Mesendoderm (in vitro differentiated cells): ENCODE results near the gene ABCA4.

Source experiments
- DNase-seq: peaks from one replicate; pipeline ENCODE4 v3.0.0; 2013
- H2AK5ac ChIP-seq: 2 replicates; pipeline ENCODE4 v1.6.1; 2013; ENCODE audit warnings: low read length, inconsistent platforms
- H2BK120ac ChIP-seq: 2 replicates; pipeline ENCODE4 v1.6.1; 2013; ENCODE audit warnings: low read depth, mild to moderate bottlenecking, low read length, moderate library complexity, mixed read lengths
- H2BK15ac ChIP-seq: replicated peaks from 2 replicates; pipeline ENCODE4 v1.6.1; 2013; ENCODE audit warnings: low read depth, mild to moderate bottlenecking, moderate library complexity
- H2BK5ac ChIP-seq: 2 replicates; pipeline ENCODE4 v1.6.1; 2013; ENCODE audit warnings: low read length, inconsistent platforms
- H3K18ac ChIP-seq: 2 replicates; pipeline ENCODE4 v1.6.1; 2013; ENCODE audit warnings: mild to moderate bottlenecking, low read length, mixed read lengths
- H3K23ac ChIP-seq: one replicate; pipeline ENCODE4 v1.6.1; 2013; ENCODE audit warnings: low read length
- H3K27ac ChIP-seq: 2 replicates; pipeline ENCODE4 v1.5.1; 2013; ENCODE audit warnings: low read depth, mild to moderate bottlenecking, inconsistent platforms, low read length, moderate library complexity
- H3K27me3 ChIP-seq: 2 replicates; pipeline ENCODE4 v1.6.1; 2013; ENCODE audit warnings: low read length, control low read depth, mild to moderate bottlenecking, inconsistent platforms; ENCODE audit not compliant: insufficient read depth, poor library complexity
- H3K36me3 ChIP-seq: 2 replicates; pipeline ENCODE4 v1.6.1; 2013; ENCODE audit warnings: low read length, inconsistent platforms; ENCODE audit not compliant: control insufficient read depth, insufficient read depth
- H3K4ac ChIP-seq: one replicate; pipeline ENCODE4 v1.6.1; 2013; ENCODE audit warnings: low read depth, mild to moderate bottlenecking, low read length, moderate library complexity
- H3K4me1 ChIP-seq: 2 replicates; pipeline ENCODE4 v1.6.1; 2013; ENCODE audit warnings: low read depth, low read length, inconsistent platforms; ENCODE audit not compliant: control insufficient read depth
- H3K4me2 ChIP-seq: 2 replicates; pipeline ENCODE4 v1.6.1; 2013; ENCODE audit warnings: low read length
- H3K4me3 ChIP-seq: 2 replicates; pipeline ENCODE4 v1.5.1; 2013; ENCODE audit warnings: mild to moderate bottlenecking, low read length
- H3K56ac ChIP-seq: one replicate; pipeline ENCODE4 v1.6.1; 2013; ENCODE audit warnings: low read length
- H3K79me1 ChIP-seq: 2 replicates; pipeline ENCODE4 v1.6.1; 2013; ENCODE audit warnings: low read length, inconsistent platforms
- H3K79me2 ChIP-seq: 2 replicates; pipeline ENCODE4 v1.6.1; 2013; ENCODE audit warnings: mild to moderate bottlenecking, low read length; ENCODE audit not compliant: control insufficient read depth, insufficient read depth
- H3K9ac ChIP-seq: 2 replicates; pipeline ENCODE4 v1.6.1; 2013; ENCODE audit warnings: low read length, inconsistent platforms
- H4K5ac ChIP-seq: one replicate; pipeline ENCODE4 v1.6.1; 2013; ENCODE audit warnings: low read length
- H4K8ac ChIP-seq: one replicate; pipeline ENCODE4 v1.6.1; 2013; ENCODE audit warnings: low read depth, mild to moderate bottlenecking, control low read depth, low read length, moderate library complexity
- whole genome bisulfite sequencing: extraction: QIAGEN DNeasy Blood & Tissue Kit; methylation state at CpG from one replicate; pipeline ENCODE4 v1.1.7; 2013; ENCODE audit warnings: low lambda C conversion rate, missing lambda C conversion rate; ENCODE audit not compliant: insufficient coverage; ENCODE audit errors: extremely low coverage; 5-methylcytosine and 5-hydroxymethylcytosine counted together

Gene ABCA4

DNA sequence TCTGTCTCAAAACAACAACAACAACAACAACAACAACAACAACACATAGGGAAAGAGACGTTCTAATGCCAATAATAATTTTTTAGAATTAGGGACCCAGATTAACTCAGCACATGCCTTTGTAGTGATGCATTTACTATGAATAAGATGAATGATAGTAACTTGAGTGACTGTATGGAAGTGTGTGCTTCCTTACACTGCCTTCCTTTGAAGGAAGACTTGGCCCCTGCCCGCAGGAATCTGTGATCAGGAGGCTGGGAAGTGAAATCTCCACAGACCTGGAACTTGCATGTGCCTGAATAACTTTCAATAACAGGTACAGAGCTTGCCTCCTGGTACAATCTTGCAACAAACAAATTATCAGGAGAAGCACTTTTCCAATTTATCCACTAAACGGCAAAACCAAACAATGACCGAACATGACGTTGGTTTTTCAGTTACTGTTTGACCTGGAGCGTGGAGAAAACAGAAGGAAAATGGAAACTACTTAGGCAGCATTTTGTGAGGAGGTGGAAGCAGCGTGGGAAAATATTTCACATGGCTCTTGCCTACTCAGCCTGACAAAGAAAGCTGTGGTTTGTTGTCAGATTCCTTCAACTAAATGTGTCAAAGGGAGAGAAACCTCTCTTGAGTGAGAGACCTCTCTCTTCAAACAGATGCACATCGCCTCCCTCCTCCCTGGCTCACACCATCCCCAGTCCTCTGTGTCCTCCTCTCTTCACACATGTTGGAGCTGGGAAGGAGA, 10.1 kb upstream of the ABCA4 start:
- no peak overlapping the region for H3K9ac ChIP-seq
- H3K18ac ChIP-seq: no peak overlapping the region
- H2BK5ac ChIP-seq: no peak overlapping the region
- no peaks in the 10 kb centered on the region for H3K27me3 ChIP-seq
- H4K8ac ChIP-seq: no peak overlapping the region
- H3K56ac ChIP-seq: no peak overlapping the region
- DNase-seq: no peak
- no peak overlapping the region for H3K4ac ChIP-seq
- H3K4me3 ChIP-seq: no peak overlapping the region
- no peak overlapping the region for H2BK15ac ChIP-seq
- H3K36me3 ChIP-seq: no peaks in the 10 kb centered on the region
- no peak overlapping the region for H2AK5ac ChIP-seq
- H3K4me1 ChIP-seq: no peaks in the 10 kb centered on the region
- no peaks in the 10 kb centered on the region for H3K79me2 ChIP-seq
- no peak overlapping the region for H3K23ac ChIP-seq
- H3K4me2 ChIP-seq: no peak overlapping the region
- H2BK120ac ChIP-seq: no peak overlapping the region
- no peak overlapping the region for H3K27ac ChIP-seq
- no CpG with 5 or more reads among the region's 8 CpGs for WGBS
- H4K5ac ChIP-seq: no peak overlapping the region
- H3K79me1 ChIP-seq: no peaks in the 10 kb centered on the region

DNA sequence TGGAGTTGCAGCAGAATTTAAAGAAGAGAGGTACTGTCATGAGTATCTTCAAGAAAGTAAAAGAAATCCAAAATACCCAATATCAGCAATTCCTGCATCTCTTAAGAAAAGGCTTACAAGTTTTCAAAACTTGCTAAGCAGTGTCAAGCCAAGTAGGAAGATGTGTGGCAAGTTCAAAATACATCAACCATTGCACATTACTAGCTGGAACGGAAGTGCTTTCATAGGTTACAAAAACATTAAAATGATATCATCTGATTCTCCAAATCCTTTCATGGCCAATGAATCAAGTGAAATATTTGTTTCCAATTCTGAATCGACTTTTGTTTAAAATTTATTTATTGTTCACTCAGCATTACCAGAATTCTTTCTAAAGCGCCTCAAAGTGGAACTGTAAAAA, 5.7 kb upstream of the ABCA4 start:
- Histone ChIP-seq H3K23ac (no peak overlapping the region), H3K27me3 (no peaks in the 10 kb centered on the region), H4K8ac (no peak overlapping the region), H2BK5ac (no peak overlapping the region), H2BK120ac (no peak overlapping the region), H3K79me1 (no peaks in the 10 kb centered on the region), H2AK5ac (no peak overlapping the region), H3K18ac (no peak overlapping the region), H4K5ac (no peak overlapping the region), H3K4me1 (no peaks in the 10 kb centered on the region), H3K4me3 (no peak overlapping the region), H2BK15ac (no peak overlapping the region), H3K4me2 (no peak overlapping the region), H3K79me2 (no peaks in the 10 kb centered on the region), H3K56ac (no peak overlapping the region), H3K27ac (no peak overlapping the region), H3K4ac (no peak overlapping the region), H3K36me3 (no peaks in the 10 kb centered on the region), H3K9ac (no peak overlapping the region)
- DNase-seq: no peak
- WGBS: no CpG with 5 or more reads among the region's 3 CpGs

DNA sequence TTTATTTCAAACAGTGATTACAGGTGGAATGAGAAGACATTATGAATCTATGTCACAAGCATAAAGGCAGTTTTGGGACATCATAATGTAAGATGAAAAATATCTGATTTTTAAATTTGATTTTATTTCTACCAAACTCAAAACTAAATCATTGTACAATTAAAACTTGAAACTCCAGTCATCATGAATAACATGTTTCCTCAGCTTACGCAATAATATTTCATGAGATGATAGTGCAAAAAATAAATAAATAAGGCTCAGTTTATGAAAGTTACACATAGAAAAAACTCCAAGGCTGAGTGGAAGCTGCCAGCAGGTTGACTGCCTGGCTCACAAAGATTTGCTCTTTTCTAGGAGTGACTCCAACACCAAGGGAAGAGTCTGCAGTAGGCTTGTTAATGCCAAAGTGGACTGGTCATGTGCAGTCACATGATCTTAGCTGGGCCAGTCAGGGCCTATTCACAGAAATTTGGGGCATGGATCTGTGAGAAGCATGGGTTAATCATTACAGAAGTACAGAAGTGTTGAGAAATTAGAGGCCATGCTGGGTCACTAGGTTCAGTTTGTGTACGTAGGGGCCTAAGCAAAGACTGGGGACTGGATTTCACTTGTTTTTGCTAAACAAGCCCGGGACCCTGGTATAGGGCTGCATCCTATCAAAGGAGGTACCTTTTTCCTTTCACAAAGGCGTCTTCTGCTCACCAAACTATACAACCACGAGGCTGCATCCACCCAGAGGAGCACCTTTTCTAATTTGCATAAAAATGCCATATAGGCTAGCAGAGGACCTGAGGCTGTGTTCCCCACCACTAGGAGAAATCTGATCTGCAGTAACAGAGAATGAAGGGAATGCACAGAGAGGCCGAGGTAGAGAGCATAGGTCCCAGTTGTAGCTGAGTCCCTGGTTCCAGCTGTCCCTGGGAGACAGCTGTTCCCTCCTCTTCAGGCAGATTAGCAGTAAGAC, 4.9 kb upstream of the ABCA4 start:
- H3K36me3 ChIP-seq: no peaks in the 10 kb centered on the region
- H3K56ac ChIP-seq: no peak overlapping the region
- no CpG with 5 or more reads among the region's 6 CpGs for WGBS
- H3K27me3 ChIP-seq: no peaks in the 10 kb centered on the region
- H3K79me2 ChIP-seq: no peaks in the 10 kb centered on the region
- H3K4me1 ChIP-seq: no peaks in the 10 kb centered on the region
- H3K4me2 ChIP-seq: no peak overlapping the region
- no peak overlapping the region for H3K4me3 ChIP-seq
- no peak overlapping the region for H2AK5ac ChIP-seq
- no peak overlapping the region for H3K23ac ChIP-seq
- H4K8ac ChIP-seq: no peak overlapping the region
- H3K4ac ChIP-seq: no peak overlapping the region
- H3K9ac ChIP-seq: no peak overlapping the region
- no peak overlapping the region for H2BK5ac ChIP-seq
- H4K5ac ChIP-seq: no peak overlapping the region
- H3K27ac ChIP-seq: no peak overlapping the region
- peak overlapping the region; percentile 31 for H3K18ac ChIP-seq
- peak overlapping the region; percentile 76 for H2BK15ac ChIP-seq
- no peak overlapping the region for H2BK120ac ChIP-seq
- peak; percentile 71 for DNase-seq
- no peaks in the 10 kb centered on the region for H3K79me1 ChIP-seq

DNA sequence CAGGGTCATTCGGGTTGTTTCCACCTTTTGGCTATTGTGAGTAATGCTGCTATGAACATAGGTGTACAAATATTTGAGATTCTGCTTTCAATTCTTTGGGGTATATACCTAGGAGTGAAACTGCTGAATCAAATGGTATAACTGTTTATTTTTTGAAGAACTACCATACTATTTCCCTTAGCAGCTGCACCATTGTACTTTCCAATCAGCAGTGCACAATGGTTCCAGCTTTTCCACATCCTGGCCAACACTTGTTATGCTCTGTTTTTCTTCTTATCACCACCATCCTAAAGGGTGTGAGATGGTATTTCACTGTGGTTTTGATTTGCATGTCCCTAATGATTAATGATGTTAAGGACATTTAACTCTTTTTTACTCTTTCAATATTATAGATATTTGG, 3.6 kb upstream of the ABCA4 start:
- H3K18ac ChIP-seq: no peak overlapping the region
- H3K4me1 ChIP-seq: peaks cover 6% of the 10 kb centered on the region
- H3K56ac ChIP-seq: no peak overlapping the region
- no peak overlapping the region for H3K4me2 ChIP-seq
- no peak overlapping the region for H3K4me3 ChIP-seq
- H3K79me2 ChIP-seq: no peaks in the 10 kb centered on the region
- no peak overlapping the region for H4K8ac ChIP-seq
- H2BK5ac ChIP-seq: no peak overlapping the region
- H2AK5ac ChIP-seq: no peak overlapping the region
- no peaks in the 10 kb centered on the region for H3K36me3 ChIP-seq
- no peak for DNase-seq
- H3K27me3 ChIP-seq: no peaks in the 10 kb centered on the region
- H3K27ac ChIP-seq: no peak overlapping the region
- H3K9ac ChIP-seq: no peak overlapping the region
- no peak overlapping the region for H3K4ac ChIP-seq
- no peak overlapping the region for H4K5ac ChIP-seq
- H2BK15ac ChIP-seq: no peak overlapping the region
- WGBS: no CpG with 5 or more reads among the region's 1 CpG
- H2BK120ac ChIP-seq: no peak overlapping the region
- H3K79me1 ChIP-seq: no peaks in the 10 kb centered on the region
- H3K23ac ChIP-seq: no peak overlapping the region

DNA sequence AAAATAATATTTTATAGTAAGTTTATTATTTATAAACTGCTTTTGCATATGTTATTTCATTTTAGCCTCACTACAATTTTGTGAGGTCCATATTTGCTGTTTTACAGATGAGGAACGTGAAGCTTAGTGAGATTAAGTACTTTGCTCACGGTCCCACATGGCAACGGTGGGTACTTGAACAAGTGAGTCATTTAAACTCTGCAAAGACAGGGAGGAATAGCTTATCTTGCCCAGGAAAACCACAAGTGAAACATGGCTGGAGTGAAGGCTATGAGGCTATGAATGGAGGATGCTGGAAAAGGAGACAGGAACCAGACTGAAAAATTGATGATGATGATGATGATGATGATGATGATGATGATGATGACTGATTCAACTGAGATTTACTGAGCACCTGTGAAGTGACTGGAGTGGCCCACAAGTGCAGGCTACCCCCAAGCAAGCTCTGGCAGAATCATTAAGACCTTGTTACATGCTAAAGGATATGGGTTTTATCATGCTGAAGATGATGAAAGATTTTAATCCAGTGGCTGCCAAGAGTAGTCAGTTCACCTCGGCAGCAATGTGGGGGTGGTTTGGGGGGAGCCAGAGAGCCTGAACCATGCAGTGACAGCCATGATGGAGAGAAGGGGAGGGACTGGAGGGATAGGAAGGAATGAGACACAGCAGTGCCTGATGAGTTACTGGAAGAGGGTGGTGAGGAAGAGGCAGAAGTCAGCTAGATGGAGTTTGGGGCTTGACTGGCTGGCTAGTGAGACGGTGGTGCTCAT, 1.4 kb upstream of the ABCA4 start:
- H3K4me1 ChIP-seq: peaks cover 6% of the 10 kb centered on the region
- no peak overlapping the region for H2BK15ac ChIP-seq
- H3K4ac ChIP-seq: no peak overlapping the region
- H3K79me2 ChIP-seq: no peaks in the 10 kb centered on the region
- H3K23ac ChIP-seq: no peak overlapping the region
- no peak overlapping the region for H4K8ac ChIP-seq
- H3K9ac ChIP-seq: no peak overlapping the region
- no peak overlapping the region for H4K5ac ChIP-seq
- no peak overlapping the region for H3K56ac ChIP-seq
- no peak overlapping the region for H3K4me3 ChIP-seq
- no peak overlapping the region for H2BK5ac ChIP-seq
- no peaks in the 10 kb centered on the region for H3K36me3 ChIP-seq
- no CpG with 5 or more reads among the region's 5 CpGs for WGBS
- no peak overlapping the region for H2AK5ac ChIP-seq
- H3K18ac ChIP-seq: no peak overlapping the region
- no peaks in the 10 kb centered on the region for H3K27me3 ChIP-seq
- no peak for DNase-seq
- H3K27ac ChIP-seq: no peak overlapping the region
- no peaks in the 10 kb centered on the region for H3K79me1 ChIP-seq
- H3K4me2 ChIP-seq: no peak overlapping the region
- no peak overlapping the region for H2BK120ac ChIP-seq
